Panc1 (cell line): ENCODE data around the gene PIAS4. TPM values are rescaled to one million over a fixed set of nuclear protein-coding genes. Genes with fewer than 3 reads are reported as not detected.

Source experiments
- ATAC-seq: fragments of 200-7000 bp; cut with Tn5 transposase; 2 replicates; pipeline ENCODE4 v1.9.1; 2020; ENCODE audit warnings: mild to moderate bottlenecking, moderate library complexity
- BruUV-seq: library from RNA; stranded (reverse); fragments of 400-500 nt; replicated peaks from 2 replicates; lab custom pipeline; 2021; lab: Mats Ljungman, UMichigan
- CTCF ChIA-PET: fragments of 300-600 bp; sonication (Branson Sonifier 250); formaldehyde crosslinking; loops from one replicate; lab custom pipeline; 2022; ENCODE audit warnings: antibody characterized with exemption; lab: Charles Lee
- POLR2A ChIA-PET: fragments of 300-600 bp; sonication (Branson Sonifier 250); formaldehyde crosslinking; loops from one replicate; lab custom pipeline; 2022; ENCODE audit warnings: antibody characterized with exemption; lab: Charles Lee
- DNase-seq: peaks from one replicate; pipeline ENCODE4 v3.0.0-alpha.2; 2010; ENCODE audit warnings: low read depth, low spot score
- H3K27ac ChIP-seq: 2 replicates; pipeline ENCODE4 v1.5.1; 2011; ENCODE audit warnings: mild to moderate bottlenecking, low read length, inconsistent platforms
- H3K27me3 ChIP-seq: fragments of 200-500 bp; sonication (Bioruptor generic); 2 replicates; pipeline ENCODE4 v1.6.0; 2014; ENCODE audit warnings: low read length, inconsistent platforms; ENCODE audit not compliant: control insufficient read depth, insufficient read depth
- H3K36me3 ChIP-seq: fragments of 200-500 bp; sonication (Bioruptor generic); 2 replicates; pipeline ENCODE4 v1.5.1; 2014; ENCODE audit warnings: inconsistent platforms, mild to moderate bottlenecking, low read length, moderate library complexity; ENCODE audit not compliant: control insufficient read depth, insufficient read depth
- H3K4me1 ChIP-seq: 2 replicates; pipeline ENCODE4 v1.5.1; 2011; ENCODE audit warnings: inconsistent platforms, mild to moderate bottlenecking, low read length, moderate library complexity; ENCODE audit not compliant: control insufficient read depth, insufficient read depth
- H3K4me3 ChIP-seq, 2 experiments: 2 replicates each; pipeline ENCODE4 v1.5.1; 2011 to 2012; ENCODE audit warnings: low read depth in 2 of 2, low read length in 2 of 2, mild to moderate bottlenecking in 2 of 2, inconsistent platforms in 1 of 2, moderate library complexity in 1 of 2
- H3K9me3 ChIP-seq: fragments of 200-500 bp; sonication (Bioruptor generic); 2 replicates; pipeline ENCODE4 v1.5.1; 2014; ENCODE audit warnings: low read depth, mild to moderate bottlenecking, inconsistent platforms, low read length, moderate library complexity; ENCODE audit not compliant: control insufficient read depth, insufficient read depth
- POLR2AphosphoS5 ChIP-seq: IDR thresholded peaks from 2 replicates; pipeline ENCODE4 v1.6.1; 2012; ENCODE audit warnings: mild to moderate bottlenecking, low read depth, low read length, moderate library complexity
- SIN3A ChIP-seq: IDR thresholded peaks from 2 replicates; pipeline ENCODE4 v1.6.1; 2012; ENCODE audit warnings: low read depth, mild to moderate bottlenecking, low read length, moderate library complexity, borderline replicate concordance; ENCODE audit not compliant: insufficient read depth
- TCF7L2 ChIP-seq: IDR thresholded peaks from 2 replicates; pipeline ENCODE4 v1.6.1; 2011; ENCODE audit warnings: mild to moderate bottlenecking, low read depth, low read length, inconsistent platforms
- in situ Hi-C: cut with HindIII; loops from 2 replicates; pipeline ENCODE4 v1.10.0; 2016; ENCODE audit warnings: low sequenced_read_pairs, low pct_unique_long_range_greater_than_20kb
- intact Hi-C: fragments of 100-400 bp; cut with micrococcal nuclease; formaldehyde crosslinking; loops from one replicate; pipeline ENCODE4 v1.10.0; 2022; ENCODE audit not compliant: unreplicated experiment
- total RNA-seq: library from RNA; stranded (reverse); gene quantifications from one replicate; pipeline ENCODE4 v1.2.1, GENCODE V29; 2021; ENCODE audit not compliant: unreplicated experiment
- TF ChIP-seq, protein P1 (sequence below): fragments of 450-650 bp; IDR thresholded peaks from 2 replicates; pipeline ENCODE4 v1.5.1; 2017; ENCODE audit warnings: mild to moderate bottlenecking
- TF ChIP-seq, protein P2 (sequence below), 2 experiments: IDR thresholded peaks; 2 replicates each; pipeline ENCODE4 v1.6.1; 2011 to 2012; ENCODE audit warnings: low read depth in 2 of 2, control low read depth in 1 of 2, low read length in 1 of 2, mild to moderate bottlenecking in 1 of 2, moderate library complexity in 1 of 2; ENCODE audit not compliant: insufficient read depth in 1 of 2

Gene PIAS4
- total RNA-seq, 1 experiment from 2014 or later: 36.7 TPM

DNA sequence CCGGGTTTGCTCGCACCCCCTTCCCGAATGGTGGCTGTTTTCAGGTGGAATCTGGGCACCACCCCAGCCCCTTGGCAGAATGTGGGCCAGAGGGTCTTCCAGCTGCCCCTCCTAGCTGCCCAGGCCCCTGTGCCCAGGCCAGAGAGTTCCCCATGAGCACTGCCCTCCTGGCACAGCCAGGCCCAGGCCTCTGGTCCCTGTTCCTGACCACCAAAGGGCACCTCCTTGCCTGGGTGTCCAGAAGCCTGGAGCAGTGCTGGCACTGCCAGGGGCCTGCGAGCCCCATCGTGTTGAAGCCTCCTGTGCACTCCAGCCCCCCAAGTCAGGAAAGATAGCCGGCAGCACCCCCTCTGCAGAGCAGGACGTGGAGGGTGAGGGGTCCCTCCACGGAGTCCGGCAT is 23.4 kb downstream of the PIAS4 start:
- BruUV-seq: no TSS peak
- H3K27me3 ChIP-seq: no peaks in the 10 kb centered on the region
- ChIA-PET POLR2A (no interaction called here), CTCF (no interaction called here)
- intact Hi-C loops: no loop called here
- ATAC-seq (no peak), DNase-seq (no peak)
- no peaks in the 10 kb centered on the region for H3K36me3 ChIP-seq
- H3K4me1 ChIP-seq: no peaks in the 10 kb centered on the region
- no peak overlapping the region for H3K27ac ChIP-seq
- H3K4me3 ChIP-seq: no peak overlapping the region
- TF ChIP-seq SIN3A (no peak), TCF7L2 (no peak), POLR2AphosphoS5 (no peak)
- TF ChIP-seq, protein P1, sequence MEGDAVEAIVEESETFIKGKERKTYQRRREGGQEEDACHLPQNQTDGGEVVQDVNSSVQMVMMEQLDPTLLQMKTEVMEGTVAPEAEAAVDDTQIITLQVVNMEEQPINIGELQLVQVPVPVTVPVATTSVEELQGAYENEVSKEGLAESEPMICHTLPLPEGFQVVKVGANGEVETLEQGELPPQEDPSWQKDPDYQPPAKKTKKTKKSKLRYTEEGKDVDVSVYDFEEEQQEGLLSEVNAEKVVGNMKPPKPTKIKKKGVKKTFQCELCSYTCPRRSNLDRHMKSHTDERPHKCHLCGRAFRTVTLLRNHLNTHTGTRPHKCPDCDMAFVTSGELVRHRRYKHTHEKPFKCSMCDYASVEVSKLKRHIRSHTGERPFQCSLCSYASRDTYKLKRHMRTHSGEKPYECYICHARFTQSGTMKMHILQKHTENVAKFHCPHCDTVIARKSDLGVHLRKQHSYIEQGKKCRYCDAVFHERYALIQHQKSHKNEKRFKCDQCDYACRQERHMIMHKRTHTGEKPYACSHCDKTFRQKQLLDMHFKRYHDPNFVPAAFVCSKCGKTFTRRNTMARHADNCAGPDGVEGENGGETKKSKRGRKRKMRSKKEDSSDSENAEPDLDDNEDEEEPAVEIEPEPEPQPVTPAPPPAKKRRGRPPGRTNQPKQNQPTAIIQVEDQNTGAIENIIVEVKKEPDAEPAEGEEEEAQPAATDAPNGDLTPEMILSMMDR: no peak
- TF ChIP-seq, protein P2, sequence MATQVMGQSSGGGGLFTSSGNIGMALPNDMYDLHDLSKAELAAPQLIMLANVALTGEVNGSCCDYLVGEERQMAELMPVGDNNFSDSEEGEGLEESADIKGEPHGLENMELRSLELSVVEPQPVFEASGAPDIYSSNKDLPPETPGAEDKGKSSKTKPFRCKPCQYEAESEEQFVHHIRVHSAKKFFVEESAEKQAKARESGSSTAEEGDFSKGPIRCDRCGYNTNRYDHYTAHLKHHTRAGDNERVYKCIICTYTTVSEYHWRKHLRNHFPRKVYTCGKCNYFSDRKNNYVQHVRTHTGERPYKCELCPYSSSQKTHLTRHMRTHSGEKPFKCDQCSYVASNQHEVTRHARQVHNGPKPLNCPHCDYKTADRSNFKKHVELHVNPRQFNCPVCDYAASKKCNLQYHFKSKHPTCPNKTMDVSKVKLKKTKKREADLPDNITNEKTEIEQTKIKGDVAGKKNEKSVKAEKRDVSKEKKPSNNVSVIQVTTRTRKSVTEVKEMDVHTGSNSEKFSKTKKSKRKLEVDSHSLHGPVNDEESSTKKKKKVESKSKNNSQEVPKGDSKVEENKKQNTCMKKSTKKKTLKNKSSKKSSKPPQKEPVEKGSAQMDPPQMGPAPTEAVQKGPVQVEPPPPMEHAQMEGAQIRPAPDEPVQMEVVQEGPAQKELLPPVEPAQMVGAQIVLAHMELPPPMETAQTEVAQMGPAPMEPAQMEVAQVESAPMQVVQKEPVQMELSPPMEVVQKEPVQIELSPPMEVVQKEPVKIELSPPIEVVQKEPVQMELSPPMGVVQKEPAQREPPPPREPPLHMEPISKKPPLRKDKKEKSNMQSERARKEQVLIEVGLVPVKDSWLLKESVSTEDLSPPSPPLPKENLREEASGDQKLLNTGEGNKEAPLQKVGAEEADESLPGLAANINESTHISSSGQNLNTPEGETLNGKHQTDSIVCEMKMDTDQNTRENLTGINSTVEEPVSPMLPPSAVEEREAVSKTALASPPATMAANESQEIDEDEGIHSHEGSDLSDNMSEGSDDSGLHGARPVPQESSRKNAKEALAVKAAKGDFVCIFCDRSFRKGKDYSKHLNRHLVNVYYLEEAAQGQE (IDR thresholded peaks at IDR 0.05; ENCODE audit: insufficient read depth in 1 of 2, low read depth in 2 of 2, low read length in 1 of 2): no peak
- in situ Hi-C loops: no loop called here
- H3K9me3 ChIP-seq: no peaks in the 10 kb centered on the region

DNA sequence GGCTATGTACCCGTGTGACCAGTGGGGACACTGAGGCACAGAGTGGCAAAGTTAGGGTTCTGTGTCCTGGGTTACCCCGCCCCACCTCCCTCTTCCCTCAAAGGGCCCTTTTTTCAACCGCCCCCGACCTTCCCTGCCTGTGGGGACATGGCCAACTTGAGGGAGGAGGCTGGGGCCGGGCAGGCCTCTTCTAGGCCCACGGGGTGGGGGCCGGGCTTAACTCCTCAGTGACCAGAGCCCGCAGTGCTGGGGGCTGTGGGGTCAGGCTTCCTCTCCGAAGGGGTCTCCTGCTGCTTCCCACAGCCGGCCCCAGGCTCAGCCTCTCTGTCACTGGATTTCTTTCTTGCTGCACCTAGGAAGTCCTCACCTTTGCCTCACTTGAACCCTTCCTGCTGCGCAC is 23.9 kb downstream of the PIAS4 start:
- TF ChIP-seq POLR2AphosphoS5 (no peak), SIN3A (no peak), TCF7L2 (no peak)
- TF ChIP-seq, protein P2 (IDR thresholded peaks at IDR 0.05; ENCODE audit: insufficient read depth in 1 of 2, low read depth in 2 of 2, low read length in 1 of 2): no peak
- TF ChIP-seq, protein P1: no peak
- CTCF ChIA-PET: no interaction called here
- DNase-seq: no peak
- Histone ChIP-seq H3K27ac (no peak overlapping the region), H3K36me3 (no peaks in the 10 kb centered on the region), H3K4me1 (no peaks in the 10 kb centered on the region), H3K9me3 (no peaks in the 10 kb centered on the region), H3K4me3 (no peak overlapping the region), H3K27me3 (no peaks in the 10 kb centered on the region)
- intact Hi-C loops (no loop called here), in situ Hi-C loops (no loop called here)
- ATAC-seq: no peak
- POLR2A ChIA-PET: no interaction called here
- BruUV-seq: no TSS peak
